Measurements from ENCODE around the gene HM13.

DNA sequence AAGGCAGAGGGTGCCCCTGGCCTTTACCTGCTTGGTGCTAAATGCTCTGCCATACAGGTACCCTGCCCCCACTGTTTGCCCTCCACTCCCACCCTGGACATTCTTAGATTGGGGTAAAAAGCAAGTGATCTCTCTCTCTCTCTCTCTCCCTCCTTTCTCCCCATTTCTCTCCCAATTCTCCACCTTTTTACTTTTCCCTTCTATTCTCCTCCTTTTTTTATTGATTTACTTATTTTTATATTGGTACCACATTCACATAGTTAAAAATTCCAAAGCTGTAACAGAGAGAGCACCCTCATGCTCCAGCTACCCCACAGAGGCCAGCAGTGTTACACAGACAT lies 53.1 kb downstream of the HM13 start:
- no peak for TF ChIP-seq POLR3A (IDR thresholded peaks at IDR 0.05; ENCODE audit: borderline replicate concordance, extremely low read depth, insufficient read depth, insufficient read length)
- no peak for TF ChIP-seq SIRT6 (IDR thresholded peaks at IDR 0.05; ENCODE audit: low read depth, low read length)
- TF ChIP-seq, protein P1, sequence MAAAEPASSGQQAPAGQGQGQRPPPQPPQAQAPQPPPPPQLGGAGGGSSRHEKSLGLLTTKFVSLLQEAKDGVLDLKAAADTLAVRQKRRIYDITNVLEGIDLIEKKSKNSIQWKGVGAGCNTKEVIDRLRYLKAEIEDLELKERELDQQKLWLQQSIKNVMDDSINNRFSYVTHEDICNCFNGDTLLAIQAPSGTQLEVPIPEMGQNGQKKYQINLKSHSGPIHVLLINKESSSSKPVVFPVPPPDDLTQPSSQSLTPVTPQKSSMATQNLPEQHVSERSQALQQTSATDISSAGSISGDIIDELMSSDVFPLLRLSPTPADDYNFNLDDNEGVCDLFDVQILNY (CRISPR knock-in tag; IDR thresholded peaks at IDR 0.05) = no peak
- no peak for TF ChIP-seq POLR2AphosphoS2 (IDR thresholded peaks at IDR 0.05; ENCODE audit: low read length)
- TF ChIP-seq CHD4 (IDR thresholded peaks at IDR 0.05; ENCODE audit: insufficient read depth, insufficient replicate concordance, low read depth, low read length, poor library complexity, severe bottlenecking) = no peak
- TF ChIP-seq KDM2B (CRISPR knock-in tag; IDR thresholded peaks at IDR 0.05) = no peak
- TF ChIP-seq, protein P2, sequence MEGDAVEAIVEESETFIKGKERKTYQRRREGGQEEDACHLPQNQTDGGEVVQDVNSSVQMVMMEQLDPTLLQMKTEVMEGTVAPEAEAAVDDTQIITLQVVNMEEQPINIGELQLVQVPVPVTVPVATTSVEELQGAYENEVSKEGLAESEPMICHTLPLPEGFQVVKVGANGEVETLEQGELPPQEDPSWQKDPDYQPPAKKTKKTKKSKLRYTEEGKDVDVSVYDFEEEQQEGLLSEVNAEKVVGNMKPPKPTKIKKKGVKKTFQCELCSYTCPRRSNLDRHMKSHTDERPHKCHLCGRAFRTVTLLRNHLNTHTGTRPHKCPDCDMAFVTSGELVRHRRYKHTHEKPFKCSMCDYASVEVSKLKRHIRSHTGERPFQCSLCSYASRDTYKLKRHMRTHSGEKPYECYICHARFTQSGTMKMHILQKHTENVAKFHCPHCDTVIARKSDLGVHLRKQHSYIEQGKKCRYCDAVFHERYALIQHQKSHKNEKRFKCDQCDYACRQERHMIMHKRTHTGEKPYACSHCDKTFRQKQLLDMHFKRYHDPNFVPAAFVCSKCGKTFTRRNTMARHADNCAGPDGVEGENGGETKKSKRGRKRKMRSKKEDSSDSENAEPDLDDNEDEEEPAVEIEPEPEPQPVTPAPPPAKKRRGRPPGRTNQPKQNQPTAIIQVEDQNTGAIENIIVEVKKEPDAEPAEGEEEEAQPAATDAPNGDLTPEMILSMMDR (IDR thresholded peaks at IDR 0.05 in 2 of 3, conservative IDR thresholded peaks at IDR 0.05 in 1 of 3; ENCODE audit: insufficient read depth in 2 of 3, low read depth in 1 of 3, low read length in 3 of 3) = no peak
- no peak for TF ChIP-seq IRF2 (CRISPR knock-in tag; IDR thresholded peaks at IDR 0.05)
- no peak for TF ChIP-seq LCOR (CRISPR knock-in tag; IDR thresholded peaks at IDR 0.05)
- TF ChIP-seq RNF2 (IDR thresholded peaks at IDR 0.05) = no peak
- no peak for TF ChIP-seq RBM25 (IDR thresholded peaks at IDR 0.05; ENCODE audit: low read depth, low read length, severe bottlenecking)
